GM18873 (cell line): Measurements from ENCODE around the gene PPFIA4.

Source experiments
- ATAC-seq: cut with Tn5 transposase; IDR thresholded peaks from one replicate; pipeline ENCODE4 v1.9.1; 2021; ENCODE audit warnings: mild to moderate bottlenecking, moderate library complexity, moderate number of reproducible peaks; ENCODE audit not compliant: unreplicated experiment, low FRiP score

Gene PPFIA4

GRCh38 chr1:203080456-203080855 lies 54.2 kb downstream of the PPFIA4 start:
- ATAC-seq, result no peak

- ATAC-seq, result no peak
These were observed 55.4 kb downstream of the PPFIA4 start for GRCh38 chr1:203081465-203082230.

GRCh38 chr1:203082231-203082505 lies 55.9 kb downstream of the PPFIA4 start:
- no peak for ATAC-seq

DNA sequence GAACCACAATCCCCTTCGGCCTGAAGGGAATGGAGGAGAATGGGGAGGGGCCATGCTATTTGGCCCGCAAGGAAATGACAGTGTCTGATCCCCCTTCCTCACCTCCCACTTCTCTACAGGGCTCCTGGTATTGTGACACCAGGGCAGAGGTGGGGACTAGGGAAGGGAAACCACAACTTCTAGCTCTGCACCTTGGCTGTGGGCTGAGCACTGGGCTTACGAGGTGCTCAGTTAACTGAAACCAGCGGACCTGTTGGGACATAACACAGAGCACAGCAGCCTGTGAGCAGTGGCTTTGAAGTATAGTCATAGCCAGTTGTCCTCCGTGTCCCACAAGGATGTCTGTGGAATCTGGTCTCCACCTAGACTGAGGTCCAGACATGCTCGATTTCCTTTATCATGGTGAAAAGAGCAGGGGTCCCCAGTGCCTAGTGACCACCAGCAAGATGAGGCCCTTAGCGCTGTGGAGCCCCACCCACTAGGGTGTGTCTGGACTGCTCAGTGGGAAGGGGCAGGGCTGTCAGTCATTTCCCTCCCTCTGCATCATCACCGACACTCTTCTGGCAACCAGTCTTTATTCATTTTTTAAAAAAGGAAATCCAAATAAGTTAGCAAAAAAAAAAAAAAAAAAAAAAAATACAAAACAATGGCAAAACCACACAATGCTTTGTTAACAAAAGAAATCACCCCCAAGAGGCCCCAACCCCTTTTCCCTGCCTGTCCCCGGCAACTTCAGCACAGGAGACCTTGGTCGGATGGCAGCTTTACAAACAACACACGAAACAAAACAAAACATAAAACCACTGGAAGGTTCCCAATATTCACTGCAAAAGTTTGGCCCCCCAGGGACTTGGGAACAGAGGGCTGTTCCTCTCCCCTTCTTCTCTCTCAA lies 56.5 kb downstream of the PPFIA4 start:
- no peak for ATAC-seq

GRCh38 chr1:203083463-203083921 lies 57.2 kb downstream of the PPFIA4 start:
- ATAC-seq, result no peak

GRCh38 chr1:203084588-203085527 lies 58.6 kb downstream of the PPFIA4 start:
- ATAC-seq, result no peak

DNA sequence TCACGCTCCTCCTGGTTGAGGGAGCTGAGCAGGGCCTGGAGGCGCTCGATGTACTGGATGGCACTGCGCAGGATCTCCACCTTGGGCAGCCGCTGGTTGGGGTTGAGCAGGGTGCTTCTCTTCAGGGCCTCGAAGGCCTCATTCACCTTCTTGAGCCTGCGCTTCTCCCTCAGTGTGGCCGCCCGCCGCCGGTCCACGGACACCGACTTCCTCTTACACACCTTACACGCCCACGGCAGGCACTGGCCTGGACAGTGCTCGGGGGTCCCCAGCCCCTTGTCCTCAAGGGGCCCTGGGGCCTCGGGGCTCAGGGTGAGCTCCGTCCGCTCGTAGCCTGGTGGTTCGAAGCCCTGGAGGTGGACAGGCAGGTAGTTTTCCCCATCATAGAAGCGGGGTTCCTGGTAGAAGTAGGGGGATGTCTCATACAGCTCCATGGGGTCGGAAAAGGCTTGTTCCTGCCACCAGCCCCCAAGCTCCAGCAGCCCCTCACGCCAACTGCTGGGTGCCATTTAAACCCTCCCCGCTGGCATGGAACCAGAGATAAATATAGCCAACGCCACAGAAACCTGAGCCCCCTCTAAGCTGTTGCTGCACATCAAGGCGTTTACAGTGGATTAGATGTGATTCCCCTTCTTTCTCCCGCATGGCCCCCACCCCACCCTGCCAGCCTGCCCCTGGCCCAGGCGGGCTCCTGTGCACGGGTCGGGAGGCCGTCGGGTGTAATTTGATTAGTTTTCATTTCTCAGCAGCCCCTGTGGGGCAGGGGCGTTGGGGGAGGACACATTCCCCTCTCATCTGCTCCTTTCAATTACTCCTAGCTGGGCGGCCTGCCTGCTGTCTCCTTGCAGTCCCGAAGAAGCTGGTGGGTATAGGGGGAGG lies 59.5 kb downstream of the PPFIA4 start, which contains the start of gene MYOG:
MYOG (minus strand) TSS at position 485 of the 879 bp plus-strand sequence; CDS start at position 434, 51 bp downstream.
- ATAC-seq, result no peak

DNA sequence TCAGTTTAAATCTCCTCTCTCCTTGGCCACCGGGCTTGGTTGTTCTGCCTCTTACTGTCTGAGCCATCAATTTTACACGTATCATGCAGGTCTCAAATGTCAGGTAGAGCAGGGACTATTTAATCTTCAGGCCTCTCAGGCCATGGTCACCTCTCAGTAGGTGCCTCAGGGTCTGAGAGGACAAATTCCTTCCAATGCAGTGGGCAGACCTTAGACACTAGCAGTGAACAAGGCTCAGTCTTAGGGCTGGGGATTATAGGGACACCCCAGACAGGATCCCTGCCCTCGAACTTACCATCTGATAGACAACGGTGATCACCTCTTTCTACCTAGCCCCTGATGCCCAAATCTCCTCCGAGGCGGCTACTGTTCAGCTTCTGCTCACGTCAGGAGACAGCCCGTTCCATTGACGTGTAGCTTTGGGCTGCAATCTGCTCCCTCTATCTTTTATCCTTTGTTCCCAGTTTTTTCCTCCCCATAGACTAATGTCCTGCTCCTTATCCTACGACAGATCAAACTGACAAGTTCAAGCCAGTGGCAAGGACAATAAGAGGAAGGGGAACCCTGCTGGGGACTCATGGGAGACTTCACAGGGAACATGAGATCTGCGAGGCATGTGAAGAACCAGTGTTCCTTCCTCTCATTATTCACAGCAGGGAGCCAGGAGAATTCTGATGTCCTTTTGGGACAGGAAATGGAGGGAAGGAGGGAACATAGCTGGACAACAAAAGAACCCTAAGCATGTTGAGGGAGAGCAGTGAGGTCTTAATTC lies 60.9 kb downstream of the PPFIA4 start:
- no peak for ATAC-seq

- ATAC-seq, result no peak
These were observed 62.1 kb downstream of the PPFIA4 start for GRCh38 chr1:203088441-203088840.

- ATAC-seq, result no peak
These were observed 62.8 kb downstream of the PPFIA4 start for GRCh38 chr1:203089001-203089650.

DNA sequence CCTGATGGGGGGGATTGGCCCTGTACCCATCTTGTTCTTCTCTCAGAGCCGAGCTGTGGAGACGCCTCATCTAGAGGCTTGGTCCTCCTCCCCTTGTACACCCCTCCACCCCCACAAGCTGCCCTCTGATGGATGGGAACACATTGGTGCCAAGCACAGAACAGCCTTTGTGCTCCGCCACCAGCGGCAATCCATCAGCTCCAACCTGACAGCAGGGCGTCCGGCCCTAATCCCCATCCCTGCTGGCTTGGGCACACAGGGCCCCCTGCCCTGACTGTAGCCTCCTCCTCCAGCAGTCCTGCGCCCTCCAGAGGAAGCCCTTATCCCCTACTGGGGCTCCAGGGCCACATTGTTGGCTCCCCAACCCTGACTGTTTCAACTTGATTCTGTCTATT lies 63.4 kb downstream of the PPFIA4 start:
- no peak for ATAC-seq

GRCh38 chr1:203090421-203091198 lies 64.3 kb downstream of the PPFIA4 start:
- no peak for ATAC-seq

DNA sequence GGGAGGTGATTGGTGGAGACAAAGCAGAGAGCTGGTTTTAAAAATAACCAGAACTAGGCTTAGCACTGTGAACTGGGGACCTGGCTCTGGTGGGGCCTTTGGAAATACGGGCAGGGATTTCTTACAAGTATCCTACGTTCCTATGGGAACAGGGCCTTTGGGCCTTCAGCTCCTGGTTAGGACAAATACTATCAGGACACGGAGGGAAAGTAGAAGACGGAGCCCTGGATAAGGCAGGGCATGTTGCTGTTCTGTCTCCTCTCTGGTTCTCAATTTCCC lies 64.8 kb downstream of the PPFIA4 start:
- no peak for ATAC-seq

DNA sequence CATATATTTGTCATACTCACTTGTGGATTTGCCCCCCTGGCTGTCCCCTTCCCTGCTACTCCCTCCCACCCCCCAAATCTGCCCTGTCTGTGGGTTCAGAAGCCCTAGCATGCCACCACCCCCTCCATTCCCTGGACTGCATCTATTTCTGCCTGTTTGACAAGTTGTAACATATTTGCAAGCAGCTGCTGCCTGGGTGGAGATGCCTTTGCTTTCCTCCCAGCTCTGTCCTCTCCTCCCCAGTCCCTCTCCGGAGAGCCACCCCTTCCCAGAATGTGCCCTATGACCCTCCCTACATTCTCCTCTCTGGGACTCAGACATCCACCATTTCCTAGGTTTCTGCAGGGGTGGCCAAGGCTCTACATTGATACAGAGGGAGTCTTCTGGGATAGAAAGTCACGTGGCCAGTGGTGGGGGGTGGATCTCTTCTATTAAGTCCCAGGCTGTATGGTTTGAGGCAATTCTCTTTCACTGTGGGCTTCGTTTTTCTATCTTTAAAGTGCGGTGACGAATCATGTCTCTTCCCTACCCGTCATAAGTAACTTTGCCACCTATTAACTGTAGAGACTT lies 65.6 kb downstream of the PPFIA4 start:
- ATAC-seq, result no peak

DNA sequence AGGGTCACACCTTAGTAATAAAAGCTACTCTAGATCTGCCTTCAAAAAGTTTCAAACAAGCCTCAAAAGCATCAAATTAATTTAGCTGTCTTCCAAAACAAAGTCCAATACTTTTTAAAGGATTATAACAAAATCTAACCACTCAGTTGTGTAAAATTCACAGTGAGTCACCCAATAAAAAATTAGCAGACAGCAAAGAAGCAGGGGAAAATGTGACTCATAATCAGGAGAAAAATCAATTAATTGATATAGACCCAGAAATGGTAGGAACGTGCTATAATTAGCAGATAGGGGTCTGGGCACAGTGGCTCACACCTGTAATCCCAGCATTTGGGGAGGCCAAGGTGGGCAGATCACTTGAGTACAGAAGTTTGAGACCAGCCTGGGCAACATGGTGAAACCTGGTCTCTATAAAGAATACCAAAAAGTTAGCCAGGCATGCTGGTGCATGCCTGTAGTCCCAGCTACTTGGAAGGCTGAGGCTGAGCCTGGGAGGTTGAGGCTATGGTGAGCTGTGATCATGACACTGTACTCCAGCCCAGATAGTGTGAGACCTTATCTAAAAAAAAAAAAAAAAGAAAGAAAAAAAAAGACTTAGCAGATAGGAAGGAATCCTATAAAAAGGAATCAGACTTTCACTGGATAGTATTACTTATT lies 67.6 kb downstream of the PPFIA4 start:
- ATAC-seq, result no peak

- no peak for ATAC-seq
These were observed 68.9 kb downstream of the PPFIA4 start for GRCh38 chr1:203095061-203095690.

DNA sequence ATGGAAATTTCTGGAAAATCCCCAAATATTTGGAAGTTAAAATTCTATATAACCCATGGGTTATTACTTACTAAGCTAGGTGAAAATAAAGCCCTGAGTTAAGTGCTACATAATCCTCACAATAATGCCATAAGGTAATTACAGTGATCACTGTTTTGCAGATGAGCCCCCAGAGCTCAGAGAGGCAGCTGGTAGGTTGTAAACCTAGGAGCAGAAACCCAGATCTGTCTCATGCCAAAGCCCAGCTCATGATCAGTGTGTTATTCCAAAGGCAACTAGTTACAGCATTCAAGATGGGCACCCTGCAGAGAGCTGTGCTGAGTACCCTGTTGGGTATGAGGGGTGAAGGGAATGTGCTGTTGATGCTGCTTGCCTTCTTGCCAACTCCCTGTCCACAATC lies 70.3 kb downstream of the PPFIA4 start:
- no peak for ATAC-seq
